Ecto neural progenitor cell (in vitro differentiated cells): ENCODE data around the gene VTI1A.
"Not testable (repeated sequence)": the region's sequence is repeated elsewhere in the genome, so short reads cannot be mapped to it uniquely, and the experiment has no call there.

Experiments used
- DNase-seq: peaks from one replicate; pipeline ENCODE4 v3.0.0-alpha.2; 2018; ENCODE audit warnings: low spot score

The VTI1A gene

GRCh38 chr10:112723876-112724275 is 276.9 kb downstream of the VTI1A start:
- DNase-seq = no peak

- no peak for DNase-seq
Measured at GRCh38 chr10:112724404-112724991, 277.5 kb downstream of the VTI1A start.

DNA sequence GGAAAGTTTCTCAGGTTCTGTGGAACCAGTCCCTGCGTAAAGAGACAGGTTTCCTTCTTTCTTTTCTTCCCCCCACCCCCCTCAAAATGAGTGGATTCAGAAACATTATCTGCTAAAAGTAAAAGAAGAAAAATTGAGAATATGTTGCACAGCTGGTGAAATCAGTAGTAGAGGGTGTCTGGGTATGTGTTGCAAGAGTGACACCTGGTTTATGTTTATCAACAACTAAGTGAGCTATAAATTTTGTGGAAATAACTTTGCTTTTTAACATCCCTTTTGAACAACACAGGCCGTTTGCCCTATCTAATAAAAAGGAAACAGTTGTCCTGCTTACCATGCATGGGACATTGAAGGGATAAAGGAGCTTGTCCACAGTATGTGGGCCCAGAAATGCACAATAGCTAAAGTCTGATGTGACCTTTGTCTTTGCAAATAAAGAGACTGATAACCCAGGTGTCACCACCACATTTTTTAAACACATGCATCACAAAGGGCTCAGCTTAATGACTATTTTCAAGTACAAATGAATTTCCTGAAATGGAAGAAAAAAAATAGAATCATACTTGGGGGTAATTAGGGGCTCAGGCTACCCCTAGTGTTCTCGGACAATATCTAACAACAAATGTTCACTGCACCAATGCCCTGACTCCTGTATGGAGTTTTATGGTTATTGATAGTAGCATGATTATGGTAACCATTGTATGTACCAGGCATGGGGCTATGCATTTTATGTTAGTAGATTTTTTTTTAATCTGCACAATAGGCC is 281.3 kb downstream of the VTI1A start:
- no peak for DNase-seq

- no peak for DNase-seq
Measured at GRCh38 chr10:112728997-112729396, 282.0 kb downstream of the VTI1A start.

DNA sequence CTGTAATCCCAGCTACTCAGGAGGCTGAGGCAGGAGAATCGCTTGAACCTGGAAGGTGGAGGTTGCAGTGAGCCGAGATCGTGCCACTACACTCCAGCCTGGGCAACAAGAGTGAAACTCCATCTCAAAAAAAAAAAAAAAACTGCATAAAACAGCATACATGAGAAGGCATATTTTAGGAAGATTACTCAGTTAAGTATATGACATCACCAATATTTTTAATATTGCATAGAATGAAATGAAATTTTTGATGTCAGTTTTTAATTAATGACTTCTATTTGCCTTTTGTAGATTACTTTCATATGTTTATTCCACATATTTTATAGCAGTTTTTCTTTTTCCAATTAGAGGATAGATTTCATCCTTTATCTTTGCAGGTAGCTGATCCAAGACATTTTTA is 284.4 kb downstream of the VTI1A start:
- DNase-seq = not testable (repeated sequence)

- peak; percentile 55 for DNase-seq
Measured at GRCh38 chr10:112732277-112732921, 285.4 kb downstream of the VTI1A start.

DNA sequence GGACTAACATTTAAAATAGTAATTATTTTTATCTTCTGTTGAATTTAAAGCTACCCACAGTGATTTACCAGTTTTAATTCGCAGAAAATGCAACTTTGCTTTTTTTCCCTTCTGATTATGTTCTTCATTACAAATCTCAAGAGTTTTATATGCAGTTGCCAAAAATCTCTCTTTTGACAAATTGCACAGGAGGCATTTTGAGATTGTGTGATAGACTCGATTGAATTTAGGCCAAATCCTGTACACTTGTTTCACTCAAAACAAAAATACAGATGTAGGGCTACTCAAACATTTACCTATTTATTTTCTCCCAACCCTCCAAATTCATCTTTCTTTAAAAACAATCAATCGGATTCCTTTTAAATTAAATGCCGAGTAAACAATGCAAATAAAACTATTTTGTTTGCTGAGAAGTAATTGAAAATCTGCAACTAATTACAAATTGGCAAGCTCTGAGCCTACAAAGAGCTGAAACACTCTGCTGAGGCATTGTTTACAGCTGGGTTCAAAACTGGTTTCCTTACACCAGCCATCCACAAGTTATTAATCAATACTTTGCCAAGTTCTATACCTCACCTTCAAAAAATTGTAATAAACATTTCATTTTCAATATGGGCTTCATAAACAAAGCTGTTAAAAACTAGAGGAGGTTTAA is 288.2 kb downstream of the VTI1A start:
- no peak for DNase-seq

GRCh38 chr10:112738606-112739591 is 291.9 kb downstream of the VTI1A start:
- DNase-seq = peak; percentile 61

GRCh38 chr10:112739592-112740353 is 292.8 kb downstream of the VTI1A start:
- no peak for DNase-seq

DNA sequence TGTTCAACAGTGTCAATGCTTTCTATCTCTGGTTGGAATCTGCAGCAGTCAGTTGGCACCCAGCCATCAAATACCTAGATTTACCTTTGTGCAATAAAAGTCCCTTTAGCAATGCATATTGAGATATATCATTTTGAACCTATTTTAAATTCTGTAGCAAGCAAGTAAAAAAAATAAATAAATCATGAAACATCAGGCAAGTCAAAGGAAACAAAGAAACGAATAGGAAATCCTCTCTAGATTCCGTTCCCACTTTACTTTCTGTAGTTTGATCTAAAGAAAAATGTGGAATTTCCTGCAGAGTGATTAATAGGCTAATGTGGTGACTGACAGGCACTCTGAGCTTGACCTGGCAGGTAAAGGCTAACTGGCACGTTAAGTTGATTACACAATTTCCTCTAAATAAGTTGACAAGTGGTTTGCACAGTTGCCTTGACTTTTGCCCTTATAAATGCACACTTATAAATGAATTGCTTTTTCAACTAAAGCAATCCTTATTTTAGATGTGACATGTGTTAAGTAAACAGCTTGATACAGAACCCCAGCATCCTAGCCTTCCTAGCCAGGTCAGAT is 294.9 kb downstream of the VTI1A start:
- no peak for DNase-seq

DNA sequence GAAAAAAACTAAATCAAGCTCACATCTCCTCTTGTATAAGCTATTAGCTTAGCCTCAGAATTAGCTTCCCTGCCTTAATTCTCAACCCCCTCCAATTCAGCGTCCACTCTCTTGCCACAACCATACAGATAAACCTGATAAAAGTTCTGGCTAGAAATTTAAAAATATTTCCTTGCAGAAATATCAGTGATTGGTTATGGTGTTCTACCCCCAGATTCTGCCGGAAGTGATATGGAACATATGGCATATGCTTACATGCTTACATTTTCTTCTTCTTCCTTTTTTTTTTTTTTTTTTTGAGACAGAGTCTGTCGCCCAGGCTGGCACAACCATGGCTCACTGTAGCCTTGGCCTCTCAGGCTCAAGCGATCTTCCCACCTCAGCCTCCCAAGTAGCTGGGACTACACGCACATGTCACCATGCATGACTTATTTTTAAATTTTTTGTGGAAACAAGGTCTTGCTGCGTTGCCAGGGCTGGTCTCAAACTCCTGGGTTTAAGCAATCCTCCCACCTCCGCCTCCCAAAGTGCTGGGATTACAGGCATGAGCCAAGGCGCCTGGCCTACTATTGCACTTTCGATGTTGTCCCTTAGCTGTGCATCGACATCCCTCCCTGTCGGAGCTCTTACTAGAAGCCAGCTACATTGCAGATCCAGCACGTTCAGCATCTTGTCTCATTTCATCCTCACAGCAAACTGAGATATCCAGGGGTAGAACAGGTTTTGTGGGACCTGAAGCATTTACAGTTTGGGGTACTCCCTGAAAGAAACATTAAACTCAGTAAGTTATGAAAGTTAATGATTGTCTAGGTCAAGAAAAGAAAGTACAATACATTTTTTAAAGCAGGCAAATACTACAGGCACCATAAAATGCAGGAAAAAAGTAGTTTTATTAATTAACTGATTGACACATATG is 297.4 kb downstream of the VTI1A start:
- DNase-seq = no peak

GRCh38 chr10:112746329-112746728 is 299.3 kb downstream of the VTI1A start:
- DNase-seq = no peak

DNA sequence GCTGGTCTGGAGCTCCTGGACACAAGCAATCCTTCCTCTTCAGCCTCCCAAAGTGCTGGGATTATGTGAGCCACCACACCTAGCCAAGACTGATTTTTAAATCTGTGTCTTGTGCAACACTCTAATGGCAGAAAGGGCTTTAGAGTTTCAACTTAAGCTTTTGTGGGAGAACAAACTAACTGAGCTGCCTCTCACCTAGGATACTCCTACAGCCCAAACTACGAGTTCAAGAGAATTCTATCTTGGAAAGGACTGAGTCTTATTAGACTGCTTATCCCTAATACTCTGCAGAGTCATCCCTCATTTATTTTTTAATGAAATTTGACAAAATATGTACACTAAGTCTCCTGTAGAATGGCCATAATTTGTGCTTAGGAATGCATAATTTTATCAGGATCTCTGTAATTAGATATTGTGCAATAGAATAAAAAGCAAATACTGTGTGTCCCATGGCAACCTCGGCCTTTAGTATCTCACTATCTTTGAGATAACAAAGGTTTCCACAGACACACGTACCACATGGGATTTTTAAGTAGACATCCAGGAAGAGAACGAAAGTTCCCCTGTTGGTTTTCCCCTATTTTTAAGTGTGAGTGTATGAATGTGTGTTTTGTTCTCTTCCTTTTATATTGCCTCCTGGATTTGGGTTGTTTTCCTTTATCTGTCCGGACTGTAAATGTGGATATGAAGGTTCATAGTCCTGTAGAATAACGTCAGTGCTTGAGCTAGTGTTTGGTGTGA is 303.6 kb downstream of the VTI1A start:
- no peak for DNase-seq

DNA sequence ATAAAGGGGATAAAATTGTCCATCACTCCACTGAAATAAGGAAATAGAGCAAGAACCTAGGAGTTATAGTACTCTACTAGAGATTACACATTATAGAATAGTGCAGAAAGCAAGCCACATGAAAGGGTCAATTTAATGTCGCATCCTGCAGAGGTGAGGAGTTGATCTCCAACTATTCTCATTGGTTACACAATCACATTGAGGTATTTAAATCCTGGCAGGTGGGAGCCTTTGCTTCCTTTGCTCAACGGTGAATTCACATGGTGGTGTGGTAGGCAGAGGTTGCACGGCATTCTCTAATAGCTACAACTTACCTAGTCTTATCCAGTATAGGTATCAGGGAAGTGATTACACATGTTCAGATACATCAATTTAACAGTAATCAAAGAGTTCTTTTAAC is 304.6 kb downstream of the VTI1A start:
- no peak for DNase-seq

GRCh38 chr10:112752288-112752687 is 305.3 kb downstream of the VTI1A start:
- no peak for DNase-seq

GRCh38 chr10:112753961-112754411 is 307.0 kb downstream of the VTI1A start:
- DNase-seq = no peak

- no peak for DNase-seq
Measured at GRCh38 chr10:112755446-112756234, 308.6 kb downstream of the VTI1A start.

GRCh38 chr10:112756235-112756527 is 309.2 kb downstream of the VTI1A start:
- no peak for DNase-seq
